ENCODE data around the gene ZBED1. TPM values are rescaled to one million over a fixed set of nuclear protein-coding genes. Genes with fewer than 3 reads are reported as not detected.
"Not testable (repeated sequence)": the region's sequence is repeated elsewhere in the genome, so short reads cannot be mapped to it uniquely, and the experiment has no call there.

Gene ZBED1
- polyA plus RNA-seq, 3 donors, result 44.2 to 46.2 (median 45.4) TPM

- DNase-seq (ENCODE audit: extremely low read depth in 1 of 11, low read depth in 9 of 11, low spot score in 4 of 11), result no peak
Measured at GRCh38 chrX:2533424-2533823, 32.6 kb upstream of the ZBED1 start.

- DNase-seq (ENCODE audit: extremely low read depth in 1 of 11, low read depth in 9 of 11, low spot score in 4 of 11), result no peak
Measured at GRCh38 chrX:2526390-2526789, 25.6 kb upstream of the ZBED1 start.

GRCh38 chrX:2523911-2524310 lies 23.1 kb upstream of the ZBED1 start:
- no peak for DNase-seq (ENCODE audit: extremely low read depth in 1 of 11, low read depth in 9 of 11, low spot score in 4 of 11)

- DNase-seq (ENCODE audit: extremely low read depth in 1 of 11, low read depth in 9 of 11, low spot score in 4 of 11), result no peak
Measured at GRCh38 chrX:2521927-2522386, 21.2 kb upstream of the ZBED1 start.

- no peak for DNase-seq (ENCODE audit: extremely low read depth in 1 of 11, low read depth in 9 of 11, low spot score in 4 of 11)
Measured at GRCh38 chrX:2521092-2521926, 20.5 kb upstream of the ZBED1 start.

- DNase-seq (ENCODE audit: extremely low read depth in 1 of 11, low read depth in 9 of 11, low spot score in 4 of 11), result no peak
Measured at GRCh38 chrX:2520539-2520938, 19.8 kb upstream of the ZBED1 start.

GRCh38 chrX:2519638-2520037 lies 18.9 kb upstream of the ZBED1 start:
- not testable (repeated sequence) for DNase-seq (ENCODE audit: extremely low read depth in 1 of 11, low read depth in 9 of 11, low spot score in 4 of 11)

- DNase-seq (ENCODE audit: extremely low read depth in 1 of 11, low read depth in 9 of 11, low spot score in 4 of 11), result no peak
Measured at GRCh38 chrX:2517055-2517454, 16.3 kb upstream of the ZBED1 start.

- DNase-seq (ENCODE audit: extremely low read depth in 1 of 11, low read depth in 9 of 11, low spot score in 4 of 11), result peak in 1 of 11 donors; percentile 17
Measured at GRCh38 chrX:2516623-2517022, 15.8 kb upstream of the ZBED1 start.

- DNase-seq (ENCODE audit: extremely low read depth in 1 of 11, low read depth in 9 of 11, low spot score in 4 of 11), result no peak
Measured at GRCh38 chrX:2514131-2514530, 13.4 kb upstream of the ZBED1 start.

GRCh38 chrX:2513121-2513664 lies 12.4 kb upstream of the ZBED1 start:
- peak in 2 of 11 donors; percentile 28 to 29 for DNase-seq (ENCODE audit: extremely low read depth in 1 of 11, low read depth in 9 of 11, low spot score in 4 of 11)

GRCh38 chrX:2512501-2512900 lies 11.7 kb upstream of the ZBED1 start:
- no peak for DNase-seq (ENCODE audit: extremely low read depth in 1 of 11, low read depth in 9 of 11, low spot score in 4 of 11)

- DNase-seq (ENCODE audit: extremely low read depth in 1 of 11, low read depth in 9 of 11, low spot score in 4 of 11), result no peak
Measured at GRCh38 chrX:2511326-2511725, 10.6 kb upstream of the ZBED1 start.

- no peak for DNase-seq (ENCODE audit: extremely low read depth in 1 of 11, low read depth in 9 of 11, low spot score in 4 of 11)
Measured at GRCh38 chrX:2508648-2509335, 8.0 kb upstream of the ZBED1 start.

GRCh38 chrX:2507904-2508627 lies 7.3 kb upstream of the ZBED1 start:
- DNase-seq (ENCODE audit: extremely low read depth in 1 of 11, low read depth in 9 of 11, low spot score in 4 of 11), result no peak

GRCh38 chrX:2507196-2507595 lies 6.4 kb upstream of the ZBED1 start:
- DNase-seq (ENCODE audit: extremely low read depth in 1 of 11, low read depth in 9 of 11, low spot score in 4 of 11), result no peak

GRCh38 chrX:2505341-2505740 lies 4.6 kb upstream of the ZBED1 start:
- DNase-seq (ENCODE audit: extremely low read depth in 1 of 11, low read depth in 9 of 11, low spot score in 4 of 11), result not testable (repeated sequence)

GRCh38 chrX:2504706-2505332 lies 4.0 kb upstream of the ZBED1 start:
- DNase-seq (ENCODE audit: extremely low read depth in 1 of 11, low read depth in 9 of 11, low spot score in 4 of 11), result no peak
